SU-DHL-6 (cell line): ENCODE results near the gene FOXS1.

Experiments
- H2AFZ ChIP-seq: fragments of 200-600 bp; sonication (generic); 2 replicates; pipeline ENCODE4 v1.6.1; 2014; ENCODE audit warnings: low read depth, mild to moderate bottlenecking, moderate library complexity, mixed read lengths, antibody characterized with exemption, low read length; ENCODE audit not compliant: severe bottlenecking
- H3F3A ChIP-seq: fragments of 200-600 bp; shearing (Covaris generic); 2 replicates; pipeline ENCODE4 v1.6.0; 2016; ENCODE audit warnings: antibody characterized with exemption, mild to moderate bottlenecking; ENCODE audit not compliant: insufficient read depth
- H3K27ac ChIP-seq: fragments of 200-600 bp; sonication (generic); 2 replicates; pipeline ENCODE4 v1.5.1; 2016; ENCODE audit warnings: low read depth, mild to moderate bottlenecking, low read length, moderate library complexity, mixed read lengths
- H3K27me3 ChIP-seq: fragments of 200-600 bp; sonication (generic), shearing (Covaris generic); 2 replicates; pipeline ENCODE4 v1.6.0; 2014; ENCODE audit warnings: mild to moderate bottlenecking, low read length
- H3K36me3 ChIP-seq: fragments of 200-600 bp; sonication (generic); 2 replicates; pipeline ENCODE4 v1.6.1; 2014; ENCODE audit warnings: mild to moderate bottlenecking, low read length, mixed read lengths
- H3K4me2 ChIP-seq: fragments of 300-600, 200-600 bp; shearing (Covaris generic), sonication (generic); 2 replicates; pipeline ENCODE4 v1.6.0; 2014; ENCODE audit warnings: low read length, low read depth, mild to moderate bottlenecking; ENCODE audit not compliant: poor library complexity, severe bottlenecking
- H3K4me3 ChIP-seq: fragments of 200-600 bp; sonication (generic); 2 replicates; pipeline ENCODE4 v1.5.1; 2014; ENCODE audit warnings: antibody characterized with exemption, low read length, mild to moderate bottlenecking, mixed read lengths; ENCODE audit not compliant: insufficient read depth, poor library complexity, severe bottlenecking
- H3K79me2 ChIP-seq: fragments of 200-600 bp; sonication (generic); 2 replicates; pipeline ENCODE4 v1.6.1; 2014; ENCODE audit warnings: mild to moderate bottlenecking, low read length, moderate library complexity; ENCODE audit not compliant: insufficient read depth
- H3K9ac ChIP-seq: fragments of 200-600 bp; sonication (generic); 2 replicates; pipeline ENCODE4 v1.7.0; 2014; ENCODE audit warnings: mild to moderate bottlenecking, low read length
- H3K9me2 ChIP-seq: fragments of 200-600 bp; sonication (generic); replicated peaks from 2 replicates; pipeline ENCODE4 v1.6.1; 2014; ENCODE audit warnings: low read length; ENCODE audit not compliant: insufficient read depth
- H3K9me3 ChIP-seq: fragments of 200-600 bp; sonication (generic); 2 replicates; pipeline ENCODE4 v1.6.1; 2014; ENCODE audit warnings: low read length, mixed read lengths; ENCODE audit not compliant: insufficient read depth
- H4K20me1 ChIP-seq: fragments of 200-600 bp; sonication (generic); 2 replicates; pipeline ENCODE4 v1.6.1; 2014; ENCODE audit warnings: low read depth, mild to moderate bottlenecking, antibody characterized with exemption, low read length, moderate library complexity, mixed read lengths
- CTCF ChIP-seq: fragments of 200-600 bp; sonication (generic); IDR thresholded peaks from one replicate; pipeline ENCODE4 v1.5.1; 2017; ENCODE audit warnings: antibody characterized with exemption, mild to moderate bottlenecking, low read length, moderate library complexity; ENCODE audit not compliant: insufficient read depth, poor library complexity, severe bottlenecking
- EZH2phosphoT487 ChIP-seq: fragments of 200-600 bp; sonication (generic), shearing (Covaris generic); conservative IDR thresholded peaks from 2 replicates; pipeline ENCODE4 v1.6.1; 2018; ENCODE audit warnings: mild to moderate bottlenecking, antibody characterized with exemption, low read length, moderate library complexity, mixed read lengths

FOXS1 gene

GRCh38 chr20:31868853-31869672, 23.7 kb upstream of the FOXS1 start:
- Histone ChIP-seq H3K9me2 (no peaks in the 10 kb centered on the region), H3F3A (no peaks in the 10 kb centered on the region), H3K9me3 (no peaks in the 10 kb centered on the region), H3K79me2 (no peaks in the 10 kb centered on the region), H3K27me3 (no peaks in the 10 kb centered on the region), H3K9ac (no peak overlapping the region), H3K4me3 (no peak overlapping the region), H3K36me3 (no peaks in the 10 kb centered on the region), H4K20me1 (no peaks in the 10 kb centered on the region), H3K4me2 (peak overlapping the region; percentile 58), H2AFZ (no peak overlapping the region), H3K27ac (no peak overlapping the region)
- TF ChIP-seq EZH2phosphoT487 (no peak), CTCF (no peak)

- H3K79me2 ChIP-seq, result no peaks in the 10 kb centered on the region
- H4K20me1 ChIP-seq, result no peaks in the 10 kb centered on the region
- H3K9me3 ChIP-seq, result no peaks in the 10 kb centered on the region
- no peak overlapping the region for H3K4me3 ChIP-seq
- H3K4me2 ChIP-seq, result no peak overlapping the region
- no peak for TF ChIP-seq CTCF
- no peak for TF ChIP-seq EZH2phosphoT487
- H2AFZ ChIP-seq, result no peak overlapping the region
- no peak overlapping the region for H3K9ac ChIP-seq
- no peaks in the 10 kb centered on the region for H3K27me3 ChIP-seq
- no peaks in the 10 kb centered on the region for H3K36me3 ChIP-seq
- no peaks in the 10 kb centered on the region for H3F3A ChIP-seq
- no peak overlapping the region for H3K27ac ChIP-seq
- H3K9me2 ChIP-seq, result no peaks in the 10 kb centered on the region
These were observed 20.8 kb upstream of the FOXS1 start for GRCh38 chr20:31866221-31866620.

- H3K27ac ChIP-seq, result no peak overlapping the region
- H3K4me2 ChIP-seq, result no peak overlapping the region
- TF ChIP-seq EZH2phosphoT487, result no peak
- no peaks in the 10 kb centered on the region for H3K36me3 ChIP-seq
- no peaks in the 10 kb centered on the region for H3K79me2 ChIP-seq
- H3K9ac ChIP-seq, result no peak overlapping the region
- H3F3A ChIP-seq, result no peaks in the 10 kb centered on the region
- H4K20me1 ChIP-seq, result no peaks in the 10 kb centered on the region
- H3K27me3 ChIP-seq, result no peaks in the 10 kb centered on the region
- no peaks in the 10 kb centered on the region for H3K9me2 ChIP-seq
- H3K9me3 ChIP-seq, result no peaks in the 10 kb centered on the region
- H3K4me3 ChIP-seq, result no peak overlapping the region
- no peak overlapping the region for H2AFZ ChIP-seq
These were observed 19.4 kb upstream of the FOXS1 start for GRCh38 chr20:31864521-31865400.
